Umbilical cord (tissue), 2 donors: ENCODE data around the gene ZNF80. TPM values are rescaled to one million over a fixed set of nuclear protein-coding genes. Genes with fewer than 3 reads are reported as not detected.

Experiments used
- DNase-seq: peaks from one replicate; pipeline ENCODE4 v3.0.0-alpha.2; 2015; ENCODE audit warnings: low spot score
- total RNA-seq: library from RNA; depleted of rRNA; stranded (reverse); fragments of >200 nt; gene quantifications from one replicate; pipeline ENCODE4 v1.2.3, GENCODE V29; 2014; ENCODE audit warnings: low replicate concordance; ENCODE audit not compliant: insufficient read depth

Gene ZNF80
- total RNA-seq, 1 donor from 2014 or later, result 2.4 TPM

- no peak for DNase-seq
Observed at GRCh38 chr3:114219741-114220140, 17.6 kb downstream of the ZNF80 start.

GRCh38 chr3:114218578-114219185, 18.7 kb downstream of the ZNF80 start:
- DNase-seq, result no peak

- no peak for DNase-seq
Observed at GRCh38 chr3:114218006-114218405, 19.4 kb downstream of the ZNF80 start.

GRCh38 chr3:114217266-114217665, 20.1 kb downstream of the ZNF80 start:
- no peak for DNase-seq

GRCh38 chr3:114216186-114216970, 21.0 kb downstream of the ZNF80 start:
- no peak for DNase-seq

GRCh38 chr3:114214542-114215341, 22.6 kb downstream of the ZNF80 start:
- no peak for DNase-seq

GRCh38 chr3:114213627-114214541, 23.5 kb downstream of the ZNF80 start:
- DNase-seq, result no peak

GRCh38 chr3:114213292-114213626, 24.1 kb downstream of the ZNF80 start:
- DNase-seq, result no peak

GRCh38 chr3:114212646-114213045, 24.7 kb downstream of the ZNF80 start:
- DNase-seq, result no peak

- DNase-seq, result no peak
Observed at GRCh38 chr3:114207768-114208167, 29.6 kb downstream of the ZNF80 start.

- DNase-seq, result no peak
Observed at GRCh38 chr3:114206342-114206741, 31.0 kb downstream of the ZNF80 start.

GRCh38 chr3:114205541-114205940, 31.8 kb downstream of the ZNF80 start:
- DNase-seq, result no peak

- no peak for DNase-seq
Observed at GRCh38 chr3:114194750-114195149, 42.6 kb downstream of the ZNF80 start.

- no peak for DNase-seq
Observed at GRCh38 chr3:114192136-114192535, 45.2 kb downstream of the ZNF80 start.

GRCh38 chr3:114186501-114186900, 50.9 kb downstream of the ZNF80 start:
- no peak for DNase-seq

Other genes starting within 250 kb of the ZNF80 start
- 3.4 TPM for gene CCDC191, start 181.1 kb downstream of the ZNF80 start, total RNA-seq
- gene QTRT2, start 180.8 kb downstream of the ZNF80 start, total RNA-seq, result 15.6 TPM
- gene DRD3, start 58.5 kb downstream of the ZNF80 start, total RNA-seq, result 0.72 TPM
- gene TIGIT, start 56.5 kb upstream of the ZNF80 start, total RNA-seq, result 5.5 TPM